ENCODE results near the gene BSND. TPM values are rescaled to one million over a fixed set of nuclear protein-coding genes. Genes with fewer than 3 reads are reported as not detected.

The BSND gene
- total and polyA plus RNA-seq, 9 of the 15 experiments (the other 6 are each of a cell fraction or from before 2014, with no cell fraction given), result not detected

- no peak for TF ChIP-seq ARHGAP35 (IDR thresholded peaks at IDR 0.05; ENCODE audit: partially characterized antibody)
- no peak for TF ChIP-seq HEY1 (CRISPR knock-in tag; IDR thresholded peaks at IDR 0.05; ENCODE audit: borderline replicate concordance)
- TF ChIP-seq BRF1 (IDR thresholded peaks at IDR 0.05; ENCODE audit: borderline replicate concordance, extremely low read depth, insufficient read length), result no peak
- peak; percentile 50 for TF ChIP-seq L3MBTL2 (IDR thresholded peaks at IDR 0.05)
- no peak for TF ChIP-seq RERE (CRISPR knock-in tag; IDR thresholded peaks at IDR 0.05; ENCODE audit: borderline replicate concordance)
- TF ChIP-seq ZNF140 (CRISPR knock-in tag; IDR thresholded peaks at IDR 0.05), result no peak
- peak; percentile 72 for TF ChIP-seq RB1 (IDR thresholded peaks at IDR 0.05; ENCODE audit: low read depth)
- no peak for TF ChIP-seq ZBTB17 (CRISPR knock-in tag; IDR thresholded peaks at IDR 0.05)
- TF ChIP-seq RHOXF2B (CRISPR knock-in tag; conservative IDR thresholded peaks at IDR 0.05), result no peak
- TF ChIP-seq NFE2L1 (tag; IDR thresholded peaks at IDR 0.05; ENCODE audit: borderline replicate concordance, low read depth), result no peak
- TF ChIP-seq LEF1 (IDR thresholded peaks at IDR 0.05), result no peak
- no peak for TF ChIP-seq RBM17 (IDR thresholded peaks at IDR 0.05; ENCODE audit: borderline replicate concordance, low read depth, low read length)
- TF ChIP-seq ZNF197 (CRISPR knock-in tag; IDR thresholded peaks at IDR 0.05; ENCODE audit: low read depth), result no peak
- peak; percentile 36; the same call in 1 of the 2 replicates for TF ChIP-seq ATF7 (IDR thresholded peaks at IDR 0.05)
- TF ChIP-seq LARP7 (IDR thresholded peaks at IDR 0.05), result no peak
- no peak for TF ChIP-seq ZKSCAN3 (CRISPR knock-in tag; IDR thresholded peaks at IDR 0.05)
Measured at GRCh38 chr1:55021942-55022546, 23.3 kb downstream of the BSND start (continued).
